Muscle of back (tissue), 11 donors: Measurements from ENCODE around the gene STOML1. TPM values are rescaled to one million over a fixed set of nuclear protein-coding genes. Genes with fewer than 3 reads are reported as not detected.
"Not testable (repeated sequence)": the region's sequence is repeated elsewhere in the genome, so short reads cannot be mapped to it uniquely, and the experiment has no call there.

Source experiments
- DNase-seq, 3 donors: peaks; one replicate each; pipeline versions ENCODE4 v3.0.0 to v3.0.0-alpha.2; 2013
- polyA plus RNA-seq, 10 donors: library from polyadenylated mRNA; unstranded; fragments of 120-200 nt; gene quantifications; one replicate each; pipeline ENCODE4 v1.2.1, GENCODE V29; 2013; ENCODE audit not compliant: insufficient read length in 10 of 10

The STOML1 gene
- polyA plus RNA-seq, 10 donors = 19.1 to 34.5 (median 30.0) TPM

DNA sequence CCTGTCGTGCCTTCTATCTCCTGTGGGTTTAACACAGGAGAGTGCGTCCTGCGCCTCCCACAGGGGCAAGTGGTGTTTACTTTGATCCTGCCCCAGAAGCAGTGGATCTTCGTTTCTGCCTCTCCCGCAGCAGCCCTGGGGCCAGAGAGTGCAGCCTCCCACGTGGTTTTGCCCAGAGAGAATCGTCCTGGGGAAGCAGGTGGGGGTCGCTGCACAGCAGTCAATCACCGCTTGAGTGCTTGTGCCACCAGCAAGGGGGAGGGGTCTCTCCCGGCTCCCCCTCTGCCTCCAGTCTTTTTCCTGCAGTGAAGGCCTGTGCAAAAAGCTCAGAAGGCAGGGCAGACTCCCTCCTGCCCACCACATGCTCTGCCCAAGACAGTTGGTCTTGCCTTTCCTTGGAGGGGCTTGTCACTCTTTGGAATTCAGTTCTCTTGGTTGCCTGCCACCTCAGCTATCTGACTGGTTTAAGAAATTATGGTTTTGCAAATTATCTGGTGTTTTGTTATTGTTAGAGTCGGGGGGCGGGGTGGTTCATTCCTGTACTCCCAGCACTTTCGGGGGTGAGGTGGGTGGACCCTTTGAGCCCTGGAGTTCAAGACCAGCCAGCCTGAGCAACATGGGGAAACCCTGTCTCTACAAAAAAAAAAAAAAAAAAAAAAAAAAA is 26.9 kb downstream of the STOML1 start:
- no peak for DNase-seq

- DNase-seq = peak; percentile 59 to 80 (median 75)
Observed at GRCh38 chr15:73964736-73965093, 27.4 kb downstream of the STOML1 start.

GRCh38 chr15:73962433-73962832 is 29.7 kb downstream of the STOML1 start:
- no peak for DNase-seq

DNA sequence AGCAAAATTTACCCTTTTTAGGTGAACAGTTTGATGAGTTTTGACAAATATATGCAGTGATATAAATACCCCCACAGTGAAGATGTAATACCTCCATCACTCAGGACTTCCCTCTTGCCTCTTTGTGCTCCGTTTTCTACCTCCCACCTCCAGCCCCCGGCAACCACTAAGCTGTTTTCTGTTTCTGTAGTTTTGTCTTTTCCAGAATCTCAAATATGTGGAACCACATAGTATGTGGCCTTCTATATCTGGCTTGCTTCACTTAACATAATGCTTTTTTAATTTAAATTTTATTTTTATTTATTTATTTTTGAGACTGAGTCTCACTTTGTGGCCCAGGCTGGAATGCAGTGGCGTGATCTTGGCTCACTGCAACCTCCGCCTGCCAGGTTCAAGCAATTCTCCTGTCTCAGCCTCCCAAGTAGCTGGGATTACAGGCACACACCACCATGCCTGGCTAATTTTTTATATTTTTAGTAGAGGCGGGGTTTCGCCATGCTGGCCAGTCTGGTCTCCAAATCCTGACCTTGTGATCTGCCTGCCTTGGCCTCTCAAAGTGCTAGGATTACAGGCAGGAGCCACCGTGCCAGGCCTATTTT is 31.5 kb downstream of the STOML1 start:
- not testable (repeated sequence) for DNase-seq

GRCh38 chr15:73959801-73960200 is 32.3 kb downstream of the STOML1 start:
- DNase-seq = no peak

DNA sequence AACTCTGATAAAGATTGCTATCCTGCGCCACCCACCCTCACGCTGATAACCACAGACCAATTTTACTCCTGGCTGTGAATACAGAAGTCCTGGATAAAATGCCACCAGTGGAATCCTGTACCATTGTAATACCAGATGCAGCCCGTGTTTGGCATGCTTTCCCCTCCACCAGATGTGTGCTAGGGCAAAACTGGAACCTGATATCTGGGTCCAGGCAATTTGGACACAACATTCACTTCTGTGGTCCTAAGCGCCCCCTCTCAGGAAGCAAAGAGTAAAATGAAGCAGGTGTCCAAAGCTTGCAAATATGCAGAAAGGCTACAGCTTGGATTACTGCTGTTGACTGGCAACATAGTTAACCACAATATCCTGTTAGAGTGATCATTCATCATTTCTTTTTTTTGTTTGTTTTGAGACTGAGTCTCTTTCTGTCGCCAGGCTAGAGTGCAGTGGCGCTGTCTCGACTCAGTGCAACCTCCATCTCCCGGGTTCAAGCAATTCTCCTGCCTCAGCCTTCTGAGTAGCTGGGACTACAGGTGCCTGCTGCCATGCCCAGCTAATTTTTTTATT is 33.0 kb downstream of the STOML1 start:
- DNase-seq = peak in 1 of 3 donors; percentile 59

DNA sequence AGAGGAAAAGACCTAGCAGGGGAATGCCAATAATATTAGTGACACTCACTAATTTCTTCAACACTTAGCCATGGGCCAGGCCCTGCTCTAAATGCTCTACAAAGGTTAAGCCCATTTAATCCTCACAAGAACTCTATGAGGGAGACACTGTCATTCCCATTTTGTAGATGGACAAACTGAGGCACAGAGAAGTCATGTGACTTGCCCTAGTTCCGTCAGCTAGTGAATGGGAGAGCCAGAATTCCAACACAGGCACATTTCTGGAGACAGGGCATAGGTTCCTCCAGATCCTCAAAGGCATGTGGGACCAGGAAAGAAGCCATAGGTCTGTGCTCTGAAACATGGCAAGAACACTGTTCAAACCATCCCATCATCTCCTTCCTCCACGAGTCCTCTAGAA is 34.3 kb downstream of the STOML1 start:
- no peak for DNase-seq

- no peak for DNase-seq
Observed at GRCh38 chr15:73957276-73957675, 34.8 kb downstream of the STOML1 start.

GRCh38 chr15:73956743-73957135 is 35.4 kb downstream of the STOML1 start:
- no peak for DNase-seq

DNA sequence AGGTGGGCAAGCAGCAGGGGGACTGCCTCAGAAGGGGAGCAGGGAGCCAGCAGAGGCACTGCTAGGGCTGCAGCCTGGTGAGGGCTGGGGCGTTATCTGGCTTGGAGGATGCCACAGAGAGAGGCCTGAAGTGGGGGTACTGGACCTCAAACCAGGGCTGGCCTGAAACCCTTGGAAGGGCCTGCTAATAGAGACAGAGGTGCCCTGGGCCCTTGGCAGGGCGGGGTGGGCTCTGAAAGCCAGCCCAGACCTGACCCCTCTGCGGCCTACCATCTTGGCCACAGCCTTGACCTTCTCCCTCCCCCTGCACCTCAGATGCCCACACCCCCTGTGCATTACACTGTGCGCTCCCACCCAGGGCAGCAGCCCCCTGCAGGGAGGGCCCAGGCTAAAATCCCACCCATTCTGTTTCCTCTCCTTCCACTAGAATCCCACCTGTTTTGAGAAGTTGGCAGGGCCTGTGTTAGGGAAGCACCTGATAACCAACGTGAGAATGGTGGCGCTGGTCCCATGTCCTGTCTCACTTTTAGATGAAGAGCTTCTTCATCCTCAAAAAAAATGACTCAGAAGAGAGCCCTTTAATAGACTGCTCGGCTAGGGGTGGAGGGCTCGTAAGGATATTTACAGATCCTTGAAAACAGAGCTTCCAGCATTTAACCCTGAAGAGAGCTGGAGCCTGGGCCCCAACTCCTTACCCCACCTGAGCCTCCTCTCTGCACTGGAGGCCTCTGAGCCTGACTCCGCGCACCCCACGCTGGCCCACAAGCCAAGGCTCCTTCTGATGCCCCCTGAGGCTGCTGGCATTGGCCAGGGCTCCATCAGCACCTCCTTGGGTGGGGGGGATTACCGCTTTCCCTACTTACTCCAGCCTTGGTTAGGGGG is 36.0 kb downstream of the STOML1 start:
- no peak for DNase-seq

- DNase-seq = no peak
Observed at GRCh38 chr15:73955326-73955725, 36.8 kb downstream of the STOML1 start.

GRCh38 chr15:73954188-73955145 is 37.6 kb downstream of the STOML1 start:
- DNase-seq = no peak

DNA sequence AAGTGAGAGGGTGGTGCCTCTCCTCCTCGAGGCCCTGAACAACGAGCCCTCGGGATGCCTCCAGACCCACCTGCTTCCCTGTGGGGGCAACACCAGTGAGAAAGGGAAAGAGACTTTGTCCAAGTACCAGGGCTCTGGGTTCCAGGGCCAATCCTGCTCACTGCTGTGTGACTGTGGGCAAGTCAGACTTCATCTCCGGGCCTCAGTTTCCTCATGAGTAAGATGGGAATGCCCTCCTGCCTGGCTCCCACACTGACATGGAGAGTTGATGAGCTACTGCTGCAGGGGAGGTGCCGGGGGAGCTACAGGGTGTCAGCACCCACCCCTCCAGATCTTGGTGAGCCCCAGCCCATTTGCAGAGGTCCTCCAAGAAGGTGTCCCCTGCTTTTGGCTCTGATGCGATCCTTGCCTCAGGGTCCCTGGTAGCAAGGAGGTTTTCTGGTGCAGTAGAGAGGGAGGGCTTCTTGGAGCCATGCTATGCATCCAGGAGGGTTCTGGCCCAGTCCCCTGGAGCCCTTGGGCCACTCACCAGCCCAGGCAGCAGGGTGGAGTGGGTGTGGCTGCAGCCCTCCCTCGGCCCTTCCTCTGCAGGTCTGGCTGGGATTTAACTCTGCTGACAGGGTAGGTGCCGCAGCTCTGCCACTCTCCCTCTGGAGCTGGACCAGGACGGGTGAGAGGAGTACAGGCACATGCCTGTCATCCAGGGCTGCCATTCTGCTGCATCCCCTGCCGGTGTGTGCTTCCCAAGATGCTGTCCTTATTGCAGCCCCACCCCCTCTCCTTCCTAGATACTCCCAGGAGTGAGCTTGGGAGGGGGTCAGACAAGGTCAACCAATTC is 39.0 kb downstream of the STOML1 start:
- no peak for DNase-seq

DNA sequence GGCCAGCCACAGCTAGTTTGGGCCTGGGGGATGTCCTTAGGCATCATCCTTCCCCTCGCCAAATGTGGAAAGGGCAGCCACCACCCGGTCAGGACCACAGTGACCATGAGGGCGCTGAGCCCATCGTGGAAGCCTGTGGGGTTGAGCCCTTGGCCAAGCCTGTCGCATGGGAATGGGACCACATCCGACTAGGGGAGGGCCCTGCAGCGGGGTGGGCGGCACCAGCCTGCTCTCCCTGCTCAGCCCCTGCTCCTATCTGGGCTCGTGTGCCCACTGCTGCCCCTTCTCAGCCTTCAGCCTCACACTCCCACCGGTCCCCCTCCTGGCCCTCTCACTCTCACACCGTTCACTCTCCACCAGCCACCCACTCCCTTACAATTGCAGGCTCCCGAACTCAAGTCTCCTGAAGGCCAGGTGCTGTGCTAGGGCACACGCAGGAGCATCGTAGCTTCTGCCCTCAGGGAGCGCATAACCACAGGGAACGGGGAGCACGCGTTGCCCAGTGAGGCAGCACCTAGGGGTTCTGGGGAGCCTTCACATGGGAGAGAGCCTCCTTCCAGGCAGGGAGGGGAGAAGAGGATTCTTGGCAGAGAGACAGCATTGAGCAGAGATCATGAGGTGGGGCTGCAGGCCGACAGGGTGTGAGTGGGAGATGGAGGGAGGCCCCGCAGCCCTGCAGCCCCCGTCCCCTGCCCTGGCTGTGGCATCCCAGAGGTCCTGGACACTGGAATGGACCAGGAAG is 39.8 kb downstream of the STOML1 start:
- no peak for DNase-seq

GRCh38 chr15:73951601-73952000 is 40.5 kb downstream of the STOML1 start:
- DNase-seq = no peak

- peak; percentile 91 to 95 (median 91) for DNase-seq
Observed at GRCh38 chr15:73950831-73951561, 41.1 kb downstream of the STOML1 start.

DNA sequence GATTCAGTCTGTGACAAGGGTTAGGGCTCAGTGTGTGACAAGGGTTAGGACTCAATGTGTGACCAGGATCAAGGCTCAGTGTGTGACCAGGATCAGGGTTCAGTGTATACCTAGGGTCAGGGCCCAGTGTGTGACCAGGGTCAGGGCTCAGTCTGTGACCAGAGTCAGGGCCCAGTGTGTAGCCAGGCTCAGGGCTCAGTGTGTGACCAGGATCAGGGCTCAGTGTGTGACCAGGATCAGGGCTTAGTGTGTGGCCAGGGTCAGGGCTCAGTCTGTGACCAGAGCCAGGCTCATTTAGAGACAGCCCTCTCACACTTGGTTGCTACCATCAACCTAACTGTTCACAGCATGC is 41.6 kb downstream of the STOML1 start:
- no peak for DNase-seq

- DNase-seq = no peak
Observed at GRCh38 chr15:73949496-73949895, 42.6 kb downstream of the STOML1 start.

DNA sequence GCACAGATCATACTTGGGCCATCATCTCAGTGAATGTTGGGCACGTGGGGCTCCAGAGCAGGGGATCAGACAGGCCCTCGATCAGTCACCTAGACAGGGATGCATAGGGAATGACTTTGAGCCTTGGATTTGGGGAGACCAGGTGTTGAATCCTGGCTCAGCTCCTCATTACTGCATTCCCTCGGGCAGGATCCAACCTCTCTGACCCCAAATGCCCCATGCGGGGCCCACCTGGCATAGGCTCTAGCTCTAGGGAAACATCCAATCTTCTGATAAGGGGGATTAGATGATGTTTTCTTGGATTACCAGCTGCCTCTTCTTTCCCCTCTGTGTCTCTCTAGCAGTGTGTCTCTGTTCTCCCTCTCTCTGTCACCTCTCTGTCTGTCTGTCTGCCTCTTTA is 43.1 kb downstream of the STOML1 start:
- no peak for DNase-seq
